ENCODE results near the gene TRIM9. TPM values are rescaled to one million over a fixed set of nuclear protein-coding genes. Genes with fewer than 3 reads are reported as not detected.
A peak's percentile ranks its signal among the peaks of the same experiment; 100 is the strongest.

The TRIM9 gene
- total RNA-seq, 1 experiment from 2014 or later, result 0.44 TPM

DNA sequence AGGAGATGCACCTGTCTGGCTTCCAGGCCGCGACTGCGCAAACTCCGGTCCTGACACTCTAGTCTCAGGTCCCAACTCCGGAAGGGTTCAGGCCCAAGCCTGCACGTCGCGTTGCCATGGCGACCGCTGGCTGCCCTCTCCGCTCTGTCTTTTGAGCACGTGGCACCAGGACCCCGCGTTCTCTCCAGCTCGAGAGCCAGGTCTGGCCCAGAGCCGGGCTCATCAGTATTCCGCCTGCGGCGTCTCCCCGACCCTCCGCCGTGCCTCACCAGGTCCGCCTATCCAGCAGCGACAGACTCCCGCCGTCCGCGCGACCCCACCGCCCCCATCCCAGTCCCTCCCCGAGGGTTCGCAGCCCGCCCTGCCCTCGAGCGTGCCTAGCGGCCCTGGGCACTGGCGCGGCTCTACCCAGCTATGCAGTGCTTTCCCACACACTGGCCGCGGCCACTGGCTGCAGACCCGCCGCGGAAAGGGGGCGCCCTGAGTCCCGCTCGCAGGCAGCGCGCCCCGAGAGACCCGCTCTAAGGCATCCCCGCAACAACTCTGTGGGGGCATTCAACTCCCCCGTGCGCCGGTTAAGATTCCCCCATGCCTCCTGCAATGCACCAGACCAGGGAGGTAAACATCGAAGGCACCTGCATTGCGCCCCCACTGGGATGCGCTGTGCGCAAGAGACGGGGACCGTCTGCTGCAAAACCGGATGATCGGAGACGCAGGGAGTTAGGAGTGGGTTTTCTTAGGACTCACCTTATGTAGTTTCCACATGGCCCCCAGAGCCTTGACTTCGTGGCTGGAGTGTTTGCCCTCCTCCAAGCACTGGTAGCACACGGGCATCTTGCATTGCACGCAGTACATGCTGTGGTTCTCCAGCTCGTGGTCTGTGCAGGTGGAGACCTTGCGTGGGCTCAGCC is 1.3 kb downstream of the TRIM9 start:
- CTCF ChIA-PET, result no interaction called here
- no peaks in the 10 kb centered on the region for H3K9me3 ChIP-seq (ENCODE audit: control insufficient read depth, insufficient read depth, low read depth, low read length)
- POLR2A ChIA-PET, result no interaction called here
- intact Hi-C loops (cut with micrococcal nuclease; ENCODE audit: unreplicated experiment), result loop anchor here (10.0 kb wide), 1 partner anchor 139 kb away; no protein-coding TSS in a partner anchor
- H3K27ac ChIP-seq (ENCODE audit: low read length), result no peak overlapping the region
- no peaks in the 10 kb centered on the region for H3K36me3 ChIP-seq (ENCODE audit: control insufficient read depth, insufficient read depth, low read length)
- in situ Hi-C loops (cut with HindIII; ENCODE audit: low pct_unique_long_range_greater_than_20kb, low sequenced_read_pairs), result no loop called here
- H3K4me1 ChIP-seq (ENCODE audit: control insufficient read depth, insufficient read depth, low read length), result no peaks in the 10 kb centered on the region; the same call in 1 of the 2 replicates
- no peak for DNase-seq (ENCODE audit: low read depth, low spot score)
- H3K27me3 ChIP-seq (ENCODE audit: control insufficient read depth, insufficient read depth, low read length), result peaks cover 3% of the 10 kb centered on the region; the same call in 1 of the 2 replicates
- ATAC-seq, result no peak
- BruUV-seq (replicated peaks), result no TSS peak
- peak overlapping the region in 1 of 2 experiments; percentile 58; a peak in 1 of 4 replicates for H3K4me3 ChIP-seq (ENCODE audit: low read depth in 2 of 2, low read length in 2 of 2)
- TF ChIP-seq, protein P1, sequence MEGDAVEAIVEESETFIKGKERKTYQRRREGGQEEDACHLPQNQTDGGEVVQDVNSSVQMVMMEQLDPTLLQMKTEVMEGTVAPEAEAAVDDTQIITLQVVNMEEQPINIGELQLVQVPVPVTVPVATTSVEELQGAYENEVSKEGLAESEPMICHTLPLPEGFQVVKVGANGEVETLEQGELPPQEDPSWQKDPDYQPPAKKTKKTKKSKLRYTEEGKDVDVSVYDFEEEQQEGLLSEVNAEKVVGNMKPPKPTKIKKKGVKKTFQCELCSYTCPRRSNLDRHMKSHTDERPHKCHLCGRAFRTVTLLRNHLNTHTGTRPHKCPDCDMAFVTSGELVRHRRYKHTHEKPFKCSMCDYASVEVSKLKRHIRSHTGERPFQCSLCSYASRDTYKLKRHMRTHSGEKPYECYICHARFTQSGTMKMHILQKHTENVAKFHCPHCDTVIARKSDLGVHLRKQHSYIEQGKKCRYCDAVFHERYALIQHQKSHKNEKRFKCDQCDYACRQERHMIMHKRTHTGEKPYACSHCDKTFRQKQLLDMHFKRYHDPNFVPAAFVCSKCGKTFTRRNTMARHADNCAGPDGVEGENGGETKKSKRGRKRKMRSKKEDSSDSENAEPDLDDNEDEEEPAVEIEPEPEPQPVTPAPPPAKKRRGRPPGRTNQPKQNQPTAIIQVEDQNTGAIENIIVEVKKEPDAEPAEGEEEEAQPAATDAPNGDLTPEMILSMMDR (IDR thresholded peaks at IDR 0.05), result peak; percentile 23
- TF ChIP-seq SIN3A (IDR thresholded peaks at IDR 0.05; ENCODE audit: borderline replicate concordance, insufficient read depth, low read depth, low read length), result no peak
- TF ChIP-seq, protein P2, sequence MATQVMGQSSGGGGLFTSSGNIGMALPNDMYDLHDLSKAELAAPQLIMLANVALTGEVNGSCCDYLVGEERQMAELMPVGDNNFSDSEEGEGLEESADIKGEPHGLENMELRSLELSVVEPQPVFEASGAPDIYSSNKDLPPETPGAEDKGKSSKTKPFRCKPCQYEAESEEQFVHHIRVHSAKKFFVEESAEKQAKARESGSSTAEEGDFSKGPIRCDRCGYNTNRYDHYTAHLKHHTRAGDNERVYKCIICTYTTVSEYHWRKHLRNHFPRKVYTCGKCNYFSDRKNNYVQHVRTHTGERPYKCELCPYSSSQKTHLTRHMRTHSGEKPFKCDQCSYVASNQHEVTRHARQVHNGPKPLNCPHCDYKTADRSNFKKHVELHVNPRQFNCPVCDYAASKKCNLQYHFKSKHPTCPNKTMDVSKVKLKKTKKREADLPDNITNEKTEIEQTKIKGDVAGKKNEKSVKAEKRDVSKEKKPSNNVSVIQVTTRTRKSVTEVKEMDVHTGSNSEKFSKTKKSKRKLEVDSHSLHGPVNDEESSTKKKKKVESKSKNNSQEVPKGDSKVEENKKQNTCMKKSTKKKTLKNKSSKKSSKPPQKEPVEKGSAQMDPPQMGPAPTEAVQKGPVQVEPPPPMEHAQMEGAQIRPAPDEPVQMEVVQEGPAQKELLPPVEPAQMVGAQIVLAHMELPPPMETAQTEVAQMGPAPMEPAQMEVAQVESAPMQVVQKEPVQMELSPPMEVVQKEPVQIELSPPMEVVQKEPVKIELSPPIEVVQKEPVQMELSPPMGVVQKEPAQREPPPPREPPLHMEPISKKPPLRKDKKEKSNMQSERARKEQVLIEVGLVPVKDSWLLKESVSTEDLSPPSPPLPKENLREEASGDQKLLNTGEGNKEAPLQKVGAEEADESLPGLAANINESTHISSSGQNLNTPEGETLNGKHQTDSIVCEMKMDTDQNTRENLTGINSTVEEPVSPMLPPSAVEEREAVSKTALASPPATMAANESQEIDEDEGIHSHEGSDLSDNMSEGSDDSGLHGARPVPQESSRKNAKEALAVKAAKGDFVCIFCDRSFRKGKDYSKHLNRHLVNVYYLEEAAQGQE (IDR thresholded peaks at IDR 0.05; ENCODE audit: insufficient read depth in 1 of 2, low read depth in 2 of 2, low read length in 1 of 2), result no peak

DNA sequence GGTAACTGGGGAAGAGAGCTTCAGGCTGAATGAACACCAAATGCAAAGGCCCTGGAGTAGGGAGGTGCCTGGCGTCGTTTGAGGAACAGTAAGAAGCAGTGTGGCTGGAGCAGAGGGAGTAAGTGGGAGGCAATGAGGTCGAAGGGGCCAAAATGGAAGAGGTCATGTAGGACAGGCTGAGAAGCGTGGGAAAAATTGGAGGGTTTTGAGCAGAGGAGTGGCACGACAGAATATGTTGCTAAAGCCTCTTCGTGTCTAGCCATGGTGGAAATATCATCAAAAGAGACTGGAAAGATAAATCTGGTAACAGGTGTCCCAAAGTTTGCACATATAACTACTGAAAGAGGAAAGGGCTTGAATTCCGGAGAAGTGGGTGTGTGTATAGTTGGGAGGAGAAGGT is 1.9 kb downstream of the TRIM9 start:
- Histone ChIP-seq H3K27ac (ENCODE audit: low read length) (no peak overlapping the region), H3K9me3 (ENCODE audit: control insufficient read depth, insufficient read depth, low read depth, low read length) (no peaks in the 10 kb centered on the region), H3K27me3 (ENCODE audit: control insufficient read depth, insufficient read depth, low read length) (peaks cover 3% of the 10 kb centered on the region; the same call in 1 of the 2 replicates), H3K4me1 (ENCODE audit: control insufficient read depth, insufficient read depth, low read length) (no peaks in the 10 kb centered on the region; the same call in 1 of the 2 replicates), H3K36me3 (ENCODE audit: control insufficient read depth, insufficient read depth, low read length) (no peaks in the 10 kb centered on the region), H3K4me3 (ENCODE audit: low read depth in 2 of 2, low read length in 2 of 2) (no peak overlapping the region)
- no TSS peak for BruUV-seq (replicated peaks)
- ChIA-PET POLR2A (no interaction called here), CTCF (no interaction called here)
- intact Hi-C loops (cut with micrococcal nuclease; ENCODE audit: unreplicated experiment), result loop anchor here (10.0 kb wide), 1 partner anchor 138 kb away; no protein-coding TSS in a partner anchor
- in situ Hi-C loops (cut with HindIII; ENCODE audit: low pct_unique_long_range_greater_than_20kb, low sequenced_read_pairs), result no loop called here
- TF ChIP-seq TCF7L2 (IDR thresholded peaks at IDR 0.05; ENCODE audit: low read depth, low read length) (no peak), SIN3A (IDR thresholded peaks at IDR 0.05; ENCODE audit: borderline replicate concordance, insufficient read depth, low read depth, low read length) (no peak), POLR2AphosphoS5 (IDR thresholded peaks at IDR 0.05; ENCODE audit: low read depth, low read length) (no peak)
- TF ChIP-seq, protein P2 (IDR thresholded peaks at IDR 0.05; ENCODE audit: insufficient read depth in 1 of 2, low read depth in 2 of 2, low read length in 1 of 2), result no peak
- TF ChIP-seq, protein P1 (IDR thresholded peaks at IDR 0.05), result no peak
- ATAC-seq (no peak), DNase-seq (ENCODE audit: low read depth, low spot score) (no peak)

Measured in Panc1 (cell line).